MV-4-11 (cell line): Measurements from ENCODE around the gene GFM1.

Experiments
- DNase-seq: peaks from one replicate; lab custom pipeline; 2025; lab: John Stamatoyannopoulos, UW

The GFM1 gene

DNA sequence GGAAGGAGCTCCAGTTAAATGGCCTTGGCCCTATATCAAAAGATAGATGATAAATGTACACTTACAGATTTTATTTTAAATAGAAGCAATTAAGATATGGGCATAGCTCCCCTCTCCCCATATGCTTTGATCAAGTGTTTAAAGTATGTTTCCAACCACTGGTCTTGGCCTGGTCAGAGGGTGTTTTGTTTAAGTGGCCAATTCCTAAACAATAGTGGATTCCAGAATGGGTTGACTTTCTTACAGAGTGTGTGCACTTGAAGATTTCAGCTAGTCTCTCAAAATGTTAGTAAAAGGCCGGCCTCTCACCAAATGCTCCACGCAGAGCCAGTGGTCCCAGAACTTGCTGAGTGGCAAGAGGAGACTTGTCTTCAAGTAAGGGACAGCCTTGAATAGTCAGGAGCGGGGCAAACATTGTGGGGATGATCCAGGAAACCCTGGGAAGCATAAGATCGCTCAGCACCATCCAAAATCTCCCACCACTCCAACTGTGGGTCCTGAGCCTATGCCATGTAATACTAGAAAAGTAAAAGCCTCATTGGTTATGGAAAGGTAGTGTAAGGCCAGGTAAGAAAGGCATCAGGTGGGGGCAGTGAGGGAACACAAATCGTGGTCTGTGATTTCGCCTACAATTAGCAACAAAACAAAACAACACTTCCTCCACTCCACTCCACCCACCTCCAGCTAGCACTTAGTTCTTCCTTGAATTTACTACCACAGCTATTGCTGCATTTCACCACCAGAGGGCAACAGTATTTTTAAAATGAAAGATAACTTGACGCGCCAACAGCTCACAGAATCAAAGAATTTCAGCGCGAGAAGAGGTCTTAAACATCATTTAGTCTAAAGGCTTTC lies 83.1 kb downstream of the GFM1 start:
- peak; percentile 71 for DNase-seq

DNA sequence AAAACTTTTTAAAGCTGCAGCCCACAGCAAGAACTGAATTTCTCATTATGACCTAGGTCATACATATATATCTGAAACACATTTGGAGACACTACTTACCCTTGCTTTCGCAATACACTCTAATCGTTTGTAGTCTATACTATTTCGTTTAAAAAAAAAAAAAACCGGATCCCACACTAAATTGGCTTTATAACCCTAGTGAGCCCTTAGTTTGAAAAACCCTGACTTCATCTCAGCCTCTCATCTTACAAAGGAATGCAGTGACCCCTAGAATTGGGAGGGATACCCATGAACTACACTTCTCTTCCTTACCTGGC lies 83.7 kb downstream of the GFM1 start:
- no peak for DNase-seq

DNA sequence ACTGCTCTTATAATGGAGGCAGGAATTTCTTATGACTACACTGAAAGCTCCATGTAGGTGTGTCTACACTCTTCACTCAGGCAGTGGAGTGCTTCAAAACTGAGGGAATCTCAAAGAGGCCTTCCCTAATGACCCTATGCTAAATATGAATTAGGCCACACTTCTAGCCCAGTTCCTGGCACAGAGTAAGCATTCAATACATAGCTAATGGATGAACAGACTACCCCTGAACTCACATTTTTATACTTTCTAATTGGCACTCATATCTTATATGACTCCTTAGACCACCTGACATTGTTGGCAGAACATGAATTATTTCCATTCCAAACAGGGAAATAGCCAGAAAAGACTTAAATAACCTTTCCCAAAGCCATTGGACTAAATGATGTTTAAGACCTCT lies 84.5 kb downstream of the GFM1 start:
- no peak for DNase-seq

DNA sequence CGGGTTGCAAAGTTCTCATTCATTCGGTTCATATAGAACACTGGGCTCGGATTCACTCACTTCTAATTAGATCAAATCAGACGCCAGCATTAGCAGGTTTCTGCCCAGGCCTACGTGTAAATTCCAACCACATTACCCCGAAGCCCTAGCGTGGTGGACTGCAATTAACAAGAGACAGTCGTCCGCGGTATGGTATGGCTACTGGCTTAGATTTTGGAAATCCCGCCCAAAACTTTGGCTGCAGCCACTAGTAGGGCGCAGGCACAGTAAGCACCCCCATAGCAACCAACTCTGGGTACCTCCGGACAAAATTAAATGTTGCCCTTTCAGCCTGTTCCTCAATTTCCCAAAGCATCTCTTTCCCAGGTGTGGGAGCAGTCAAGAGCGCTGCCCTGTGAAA lies 87.2 kb downstream of the GFM1 start:
- no peak for DNase-seq

DNA sequence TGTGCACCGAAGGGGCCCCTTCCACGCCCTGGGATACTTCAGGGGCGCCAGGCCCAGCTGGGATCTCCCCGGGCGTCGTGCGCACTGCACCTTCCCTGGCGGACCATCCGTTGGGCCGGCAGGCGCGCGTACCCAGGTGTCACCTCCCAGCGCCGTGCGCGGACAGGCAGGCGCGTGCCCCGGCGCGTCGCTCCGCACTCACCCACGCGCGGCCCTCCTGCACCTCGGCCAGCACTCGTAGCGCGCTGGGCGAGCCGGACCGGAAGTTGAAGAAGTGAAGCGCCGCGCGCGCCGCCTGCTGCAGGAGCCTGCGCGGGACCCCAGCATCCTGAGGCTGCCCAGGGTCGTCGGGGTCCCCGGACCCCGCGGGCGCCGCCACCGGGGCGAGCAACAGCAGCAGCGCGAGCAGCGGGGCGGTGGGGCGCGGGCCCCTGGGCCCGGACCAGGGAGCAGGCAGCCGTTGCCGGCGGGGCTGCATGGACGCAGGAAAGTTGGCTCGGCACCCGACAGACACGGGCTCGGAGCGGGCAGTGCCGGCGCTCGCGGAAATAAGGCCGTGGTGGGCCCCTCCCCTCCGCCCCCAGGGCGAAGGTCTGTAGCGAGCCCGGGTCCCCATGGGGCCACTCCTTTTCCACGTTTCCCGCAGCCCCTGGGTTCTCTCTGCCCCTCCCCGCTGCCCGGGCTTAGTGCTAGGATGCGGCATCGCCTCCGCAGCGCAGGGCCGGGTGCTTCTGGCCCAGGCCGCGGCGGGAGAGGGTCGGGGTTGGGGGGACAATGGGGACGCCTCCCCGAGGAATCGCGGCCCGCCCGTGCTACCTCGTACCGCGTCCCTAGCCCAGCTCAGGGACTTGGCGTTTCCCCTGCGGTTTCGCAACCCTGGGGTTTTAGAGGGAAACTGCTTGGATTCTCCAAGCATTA lies 87.9 kb downstream of the GFM1 start, which contains the start of gene RARRES1:
TSS of gene RARRES1 (minus strand) at position 520 of the 918 bp plus-strand sequence. CDS start at position 478, 42 bp downstream.
- no peak for DNase-seq

DNA sequence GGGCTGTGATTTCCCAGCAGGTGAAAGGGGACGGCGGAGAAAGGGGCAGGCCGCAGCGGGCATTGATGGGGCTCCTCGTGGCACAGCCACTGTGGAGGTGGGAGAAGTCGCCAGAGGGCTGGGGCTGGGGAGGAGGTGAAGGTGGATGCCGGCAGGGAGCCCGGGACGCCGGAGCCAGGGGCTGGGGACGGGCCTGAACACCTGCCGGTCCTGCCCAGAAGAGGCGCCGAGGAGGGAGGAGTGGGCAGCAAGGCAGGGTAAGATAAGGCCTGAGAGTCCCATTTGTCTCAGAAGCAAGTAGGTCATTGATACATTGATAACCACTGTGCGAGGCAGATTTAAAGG lies 88.5 kb downstream of the GFM1 start:
- no peak for DNase-seq

DNA sequence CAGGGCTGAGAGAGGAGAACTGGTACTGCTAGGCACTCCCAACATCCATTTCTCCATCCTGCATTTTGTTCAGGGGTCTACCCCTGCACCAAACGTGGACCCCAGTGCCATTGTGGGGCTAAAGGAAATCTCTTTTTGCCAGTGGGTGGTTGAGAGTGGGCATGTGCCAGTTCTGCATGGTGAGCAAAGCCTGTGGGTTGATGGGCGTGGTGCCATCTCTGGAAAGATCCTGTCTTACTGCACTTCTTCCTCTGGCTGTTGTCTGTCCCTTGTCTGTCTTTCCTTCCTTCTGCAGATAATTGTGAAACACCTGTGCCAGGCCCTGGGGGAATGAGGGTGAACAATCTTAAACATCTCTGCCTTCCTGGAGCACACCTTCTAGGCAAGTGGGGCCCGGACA lies 89.3 kb downstream of the GFM1 start:
- DNase-seq = no peak

DNA sequence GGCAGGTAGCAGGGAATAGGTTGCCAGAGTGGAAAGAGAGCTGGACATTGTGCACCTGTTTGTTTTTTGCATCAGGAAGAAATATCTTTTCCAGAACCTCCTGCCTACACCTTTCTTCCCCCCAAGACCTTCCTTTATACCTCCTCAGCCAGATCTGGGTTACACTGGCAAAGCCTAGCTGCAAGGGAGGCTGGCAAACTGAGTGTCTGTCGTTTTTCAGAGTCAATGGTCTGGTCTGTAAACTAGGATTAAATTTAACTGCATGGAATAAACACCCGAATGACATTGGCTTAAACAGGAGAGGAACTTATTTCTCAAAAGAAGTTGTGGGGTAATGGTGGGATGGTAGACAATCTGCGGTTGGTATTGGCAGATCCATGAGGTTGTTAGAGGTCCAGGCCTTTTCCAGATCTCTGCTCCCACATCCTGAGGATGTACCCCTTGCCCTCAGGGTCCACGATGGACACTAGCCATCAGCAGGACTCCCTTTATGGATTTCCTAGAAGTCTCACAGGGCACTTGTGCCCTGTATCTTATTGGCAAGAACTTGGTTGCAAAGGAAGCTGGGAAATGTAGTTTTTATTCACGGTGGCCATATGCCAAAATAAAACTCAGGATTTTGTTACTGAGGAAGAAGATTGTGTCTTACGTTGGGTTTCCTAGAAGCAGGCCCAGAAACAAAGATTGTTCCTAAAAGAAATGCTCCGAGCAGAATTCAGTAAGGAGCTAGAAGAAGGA lies 91.1 kb downstream of the GFM1 start:
- no peak for DNase-seq

DNA sequence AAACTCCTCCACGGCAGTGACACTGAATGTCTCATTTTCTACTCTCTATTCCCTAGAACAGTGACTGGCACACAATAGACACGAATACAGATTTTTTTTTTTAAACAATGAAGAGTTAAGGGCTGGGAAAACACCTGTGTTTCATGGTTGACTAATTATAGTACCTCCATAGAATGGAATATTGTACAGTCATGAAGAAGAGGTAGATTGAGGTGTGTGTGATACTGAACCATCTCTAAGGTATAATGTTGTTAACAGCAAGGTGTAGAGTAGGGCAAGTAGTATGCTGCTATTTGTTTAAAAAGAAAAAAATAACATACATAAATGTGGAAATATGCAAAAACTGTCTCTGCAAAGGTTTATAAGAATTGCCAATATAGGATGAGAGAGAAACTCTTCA lies 93.1 kb downstream of the GFM1 start:
- DNase-seq = no peak

DNA sequence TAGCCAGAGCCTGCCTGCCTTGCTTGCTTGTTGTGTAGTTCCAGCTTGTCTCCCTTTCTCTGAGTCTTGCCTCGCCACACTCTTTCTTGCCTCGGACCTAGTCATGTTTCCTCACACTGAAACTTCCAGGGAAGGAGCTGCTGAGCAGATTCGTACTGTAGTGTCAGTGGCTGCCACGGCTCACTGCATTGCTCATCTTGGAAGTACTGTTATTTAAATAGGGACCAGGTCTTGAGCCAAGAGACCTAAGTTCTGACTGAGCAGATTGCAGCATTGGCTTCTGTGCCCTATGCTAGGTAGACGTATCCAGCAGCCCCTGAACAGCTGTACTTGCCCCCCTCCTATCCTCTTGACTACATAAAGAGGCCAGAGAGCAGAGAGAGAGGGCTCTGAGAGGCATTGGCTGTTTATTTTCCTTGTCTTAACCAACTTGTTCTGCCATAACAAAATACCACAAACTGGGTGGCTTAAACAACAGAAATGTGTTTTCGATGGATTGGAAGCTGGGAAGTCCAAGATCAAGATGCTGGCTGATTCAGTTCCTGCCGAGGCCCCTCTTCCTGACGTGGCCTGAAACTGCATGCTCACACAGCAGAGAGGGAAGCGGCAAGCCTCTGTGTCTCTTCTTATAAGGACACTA lies 93.8 kb downstream of the GFM1 start:
- no peak for DNase-seq

DNA sequence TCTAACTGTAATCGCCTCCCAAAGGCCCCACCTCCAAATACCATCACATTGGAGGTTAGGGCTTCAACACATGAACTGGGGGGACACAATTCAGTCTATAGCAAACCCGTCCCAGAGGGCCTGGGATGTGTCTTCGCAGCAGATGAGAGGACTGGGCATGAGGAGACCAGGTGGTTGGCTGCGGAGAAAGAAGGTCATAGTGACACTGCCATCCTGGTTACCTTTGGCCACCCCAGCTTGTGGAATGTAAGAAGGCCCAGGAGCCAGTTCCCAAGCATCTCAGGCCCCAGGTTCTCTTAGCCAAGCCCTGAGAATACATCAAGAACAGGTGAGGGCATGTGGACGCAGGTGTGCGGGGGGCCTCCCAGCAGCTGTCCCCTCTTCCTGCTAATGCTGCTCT lies 94.3 kb downstream of the GFM1 start:
- no peak for DNase-seq

DNA sequence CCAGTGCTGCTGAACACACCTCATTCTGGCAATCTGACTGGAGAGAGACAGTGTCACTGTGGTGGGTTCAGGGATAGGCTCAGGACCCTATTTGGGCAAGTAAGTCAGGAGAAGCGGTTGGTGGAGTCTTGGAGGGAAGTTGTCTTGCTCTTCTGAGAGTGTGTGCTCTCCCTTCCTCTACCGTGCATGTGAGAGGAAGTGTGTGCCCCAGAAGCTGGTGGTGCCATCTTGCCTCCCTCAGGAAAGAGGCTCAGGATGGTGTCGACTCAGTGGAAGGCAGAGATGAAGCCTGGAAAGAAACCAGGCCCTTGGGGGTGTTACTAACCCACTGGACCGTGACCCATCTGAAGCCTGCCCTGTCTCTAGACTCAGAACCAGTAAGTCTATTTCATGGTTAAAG lies 94.8 kb downstream of the GFM1 start:
- DNase-seq = peak; percentile 3

DNA sequence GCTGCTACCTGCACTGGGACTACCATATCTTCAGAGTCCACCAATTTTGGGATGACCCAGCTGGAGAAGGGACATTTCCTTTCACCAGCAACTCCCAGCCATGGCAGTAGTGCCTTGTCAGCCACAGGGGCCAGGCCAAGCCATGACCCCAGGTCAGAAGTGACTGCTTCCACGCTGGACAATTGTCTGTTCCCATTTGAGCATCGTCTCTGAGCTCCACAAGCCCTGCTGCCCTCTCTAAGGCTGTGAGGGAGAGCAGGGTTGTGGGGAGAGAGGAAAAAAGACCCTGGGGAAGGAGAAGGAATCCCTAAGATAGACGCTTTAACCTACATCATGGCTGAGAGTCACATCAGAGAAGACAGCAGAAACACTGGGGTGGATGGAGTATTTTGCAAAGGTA lies 95.3 kb downstream of the GFM1 start:
- no peak for DNase-seq
